22Rv1 (cell line): ENCODE measurements around the gene CLGN.

Experiments used
- H3K27ac ChIP-seq: fragments of 450-650 bp; 2 replicates; pipeline ENCODE4 v1.5.1; 2017
- ZFX ChIP-seq: fragments of 450-650 bp; IDR thresholded peaks from 2 replicates; pipeline ENCODE4 v1.6.1; 2017; ENCODE audit warnings: antibody characterized with exemption, borderline replicate concordance
- TF ChIP-seq, protein P1 (sequence below): fragments of 450-650 bp; IDR thresholded peaks from 2 replicates; pipeline ENCODE4 v1.5.1; 2017; ENCODE audit warnings: mild to moderate bottlenecking

The CLGN gene

DNA sequence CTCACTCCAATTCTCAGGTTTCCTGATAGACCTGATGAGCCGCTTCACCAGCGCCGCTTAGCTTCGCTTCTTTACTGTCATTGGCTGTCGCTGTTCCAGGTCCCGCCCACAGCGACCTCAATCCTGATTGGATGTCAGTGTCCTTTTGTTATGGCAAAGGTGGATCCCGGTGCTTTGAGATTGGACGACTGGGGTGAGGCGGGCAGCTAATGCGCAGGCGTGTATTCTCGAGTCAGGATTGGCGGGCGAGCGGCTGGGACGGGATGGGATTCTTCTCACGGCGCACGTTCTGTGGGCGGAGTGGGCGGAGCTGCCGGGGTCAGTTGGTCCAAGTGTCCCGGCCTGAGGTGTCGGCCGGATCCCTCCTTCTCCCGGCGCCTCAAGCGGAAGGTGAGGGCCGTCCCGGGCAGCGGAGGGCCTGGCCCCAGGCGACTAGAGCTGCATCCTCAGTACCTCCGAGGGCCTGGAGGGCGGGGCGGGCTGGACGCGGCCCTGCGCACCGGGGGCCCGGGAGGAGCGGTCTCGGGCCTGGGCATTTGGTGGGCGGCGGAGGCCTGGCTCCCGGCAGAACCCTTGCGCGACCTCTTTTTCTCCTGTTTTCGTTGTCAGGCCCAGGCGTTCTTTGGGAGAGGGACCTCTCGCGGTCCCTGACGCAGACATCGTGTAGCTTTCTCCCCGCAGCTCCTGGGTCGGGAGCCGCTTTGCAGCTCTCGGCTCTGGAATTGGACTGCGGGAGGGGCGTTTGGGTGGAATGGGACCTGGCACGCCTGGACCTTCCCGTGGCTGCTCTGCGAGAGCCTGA lies 53.9 kb downstream of the CLGN start, which contains the start of gene SCOC:
TSS of gene SCOC (plus strand) at position 319 of the 802 bp plus-strand sequence. CDS start 5,525 bp downstream, outside the sequence.
- peak within 1 kb of the TSS; percentile 93 for H3K27ac ChIP-seq
- TF ChIP-seq, protein P1, sequence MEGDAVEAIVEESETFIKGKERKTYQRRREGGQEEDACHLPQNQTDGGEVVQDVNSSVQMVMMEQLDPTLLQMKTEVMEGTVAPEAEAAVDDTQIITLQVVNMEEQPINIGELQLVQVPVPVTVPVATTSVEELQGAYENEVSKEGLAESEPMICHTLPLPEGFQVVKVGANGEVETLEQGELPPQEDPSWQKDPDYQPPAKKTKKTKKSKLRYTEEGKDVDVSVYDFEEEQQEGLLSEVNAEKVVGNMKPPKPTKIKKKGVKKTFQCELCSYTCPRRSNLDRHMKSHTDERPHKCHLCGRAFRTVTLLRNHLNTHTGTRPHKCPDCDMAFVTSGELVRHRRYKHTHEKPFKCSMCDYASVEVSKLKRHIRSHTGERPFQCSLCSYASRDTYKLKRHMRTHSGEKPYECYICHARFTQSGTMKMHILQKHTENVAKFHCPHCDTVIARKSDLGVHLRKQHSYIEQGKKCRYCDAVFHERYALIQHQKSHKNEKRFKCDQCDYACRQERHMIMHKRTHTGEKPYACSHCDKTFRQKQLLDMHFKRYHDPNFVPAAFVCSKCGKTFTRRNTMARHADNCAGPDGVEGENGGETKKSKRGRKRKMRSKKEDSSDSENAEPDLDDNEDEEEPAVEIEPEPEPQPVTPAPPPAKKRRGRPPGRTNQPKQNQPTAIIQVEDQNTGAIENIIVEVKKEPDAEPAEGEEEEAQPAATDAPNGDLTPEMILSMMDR: no peak
- no peak for TF ChIP-seq ZFX

DNA sequence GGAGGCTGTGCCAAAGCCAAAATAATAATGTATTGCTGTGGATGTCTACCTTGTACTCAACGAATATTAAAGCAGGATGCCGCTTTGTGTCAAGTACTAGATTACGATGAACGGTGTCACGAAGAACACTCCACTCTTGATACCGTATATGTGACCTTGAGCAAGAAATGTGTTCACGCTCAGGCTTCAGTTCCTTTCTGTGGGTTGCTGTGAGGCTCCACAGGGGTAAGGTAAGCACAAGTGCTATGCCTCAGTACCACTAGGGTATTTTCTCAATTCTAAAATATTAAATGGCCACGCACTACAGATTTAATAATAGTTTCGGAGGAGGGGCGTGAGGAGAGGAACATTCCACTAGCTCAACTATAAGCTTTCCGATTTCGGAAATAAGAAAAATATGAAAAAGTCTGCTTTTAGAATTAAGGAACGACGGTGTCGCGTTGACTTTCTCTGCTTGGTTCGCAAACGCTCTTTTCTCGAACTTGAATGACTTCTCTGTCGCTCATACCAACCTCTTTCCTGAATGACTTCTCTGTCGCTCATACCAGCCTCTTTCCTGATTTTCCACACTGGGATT lies 54.6 kb downstream of the CLGN start:
- H3K27ac ChIP-seq: peak overlapping the region; percentile 93
- no peak for TF ChIP-seq ZFX
- TF ChIP-seq, protein P1: no peak

DNA sequence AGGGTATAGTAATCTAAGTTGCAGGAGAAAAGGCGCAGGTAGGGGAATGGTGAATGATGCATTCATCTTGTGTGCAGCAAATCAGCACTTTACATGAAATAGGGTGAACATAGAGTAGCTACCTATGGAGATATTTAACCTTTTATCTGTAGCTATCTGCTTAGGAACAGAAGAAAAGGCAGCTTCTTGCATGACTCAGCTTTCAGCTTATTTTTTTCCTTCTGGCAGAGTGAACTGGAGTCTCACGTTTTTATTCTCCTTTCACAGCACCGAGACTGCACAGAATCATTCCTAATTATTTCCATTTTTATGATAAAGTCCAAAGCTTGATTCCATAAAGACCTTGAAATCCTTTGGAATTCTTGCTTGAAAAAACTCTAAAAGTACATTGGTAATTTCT lies 58.8 kb downstream of the CLGN start:
- no peak overlapping the region for H3K27ac ChIP-seq
- no peak for TF ChIP-seq ZFX
- TF ChIP-seq, protein P1: no peak

DNA sequence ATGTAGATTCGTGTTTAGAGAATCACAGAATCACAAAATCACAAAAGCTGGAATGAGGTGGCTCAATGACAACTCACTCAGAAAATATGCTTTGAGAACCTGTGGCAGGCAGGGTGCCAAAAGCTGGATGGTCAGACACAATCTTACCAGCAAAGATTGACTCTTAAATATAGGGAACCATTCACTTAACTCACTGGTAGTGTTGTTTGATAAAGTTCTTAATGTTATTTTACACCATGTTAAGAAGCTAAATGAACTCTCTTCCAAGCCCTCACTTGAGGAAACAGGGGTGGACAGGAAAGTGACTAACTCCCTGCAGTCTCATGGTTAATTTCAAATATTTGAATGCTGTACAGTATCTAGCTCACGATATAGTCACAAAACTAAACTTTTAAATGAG lies 59.7 kb downstream of the CLGN start:
- no peak overlapping the region for H3K27ac ChIP-seq
- TF ChIP-seq, protein P1: no peak
- no peak for TF ChIP-seq ZFX

DNA sequence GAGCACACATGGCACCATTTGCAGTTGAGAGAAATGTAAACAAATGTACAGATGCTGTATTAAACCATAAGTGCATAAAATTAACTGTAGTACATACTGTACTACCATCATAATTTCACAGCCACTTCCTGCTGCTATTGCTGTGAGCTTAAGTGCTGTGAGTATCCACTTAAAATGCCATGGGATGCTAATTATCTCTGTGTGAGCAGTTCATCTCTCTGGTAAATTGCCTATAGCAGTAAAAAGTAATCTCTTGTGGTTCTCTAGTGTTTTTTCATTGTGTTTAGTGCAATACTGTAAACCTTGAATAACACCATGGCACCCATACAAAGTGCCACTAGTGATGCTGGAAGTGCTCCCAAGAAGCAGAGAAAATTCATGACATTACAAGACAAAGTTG lies 63.9 kb downstream of the CLGN start:
- TF ChIP-seq ZFX: no peak
- TF ChIP-seq, protein P1: no peak
- H3K27ac ChIP-seq: no peak overlapping the region

DNA sequence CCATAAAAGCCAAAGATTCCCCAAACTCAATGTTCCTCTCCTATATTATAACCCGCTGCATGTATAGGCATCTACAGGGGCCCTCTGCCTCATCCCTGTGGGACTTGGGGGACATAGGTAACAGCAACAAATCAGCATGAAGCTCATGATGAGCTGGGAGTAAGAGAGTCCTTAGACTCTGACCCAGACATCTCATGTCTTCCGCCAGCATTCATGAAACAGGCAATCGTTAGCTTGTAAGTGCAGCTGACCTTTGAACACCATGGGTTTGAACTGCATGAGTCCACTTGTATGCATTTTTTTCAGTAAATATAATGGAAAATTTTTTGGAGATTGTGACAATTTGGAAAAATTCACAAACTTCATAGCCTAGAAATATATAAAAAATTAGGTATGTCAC lies 64.4 kb downstream of the CLGN start:
- H3K27ac ChIP-seq: no peak overlapping the region
- TF ChIP-seq ZFX: no peak
- TF ChIP-seq, protein P1: no peak

DNA sequence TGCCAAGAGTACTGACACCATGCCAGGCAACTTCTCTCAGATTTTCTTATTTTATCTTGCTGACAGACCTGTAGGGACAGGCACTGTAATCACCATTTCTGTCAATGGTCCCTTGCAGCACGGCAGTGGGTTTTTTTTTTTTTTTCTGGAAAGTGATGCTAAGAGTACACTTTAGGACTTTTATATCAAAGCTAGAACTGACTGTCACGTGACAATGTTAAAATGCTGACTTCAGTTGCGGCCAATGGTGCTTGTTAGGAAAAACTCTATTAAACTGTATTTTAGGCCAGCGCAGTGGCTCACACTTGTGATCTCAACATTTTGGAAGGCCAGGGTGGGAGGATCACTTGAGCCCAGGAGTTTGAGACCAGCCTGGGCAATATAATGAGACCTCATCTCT lies 66.3 kb downstream of the CLGN start:
- no peak overlapping the region for H3K27ac ChIP-seq
- TF ChIP-seq, protein P1: no peak
- TF ChIP-seq ZFX: no peak
